ENCODE data around the gene MAGI1. TPM values are rescaled to one million over a fixed set of nuclear protein-coding genes. Genes with fewer than 3 reads are reported as not detected.
A peak's percentile ranks its signal among the peaks of the same experiment; 100 is the strongest.

Gene MAGI1
- total RNA-seq, 4 donors from 2014 or later: 17.2 to 40.8 (median 28.1) TPM

- H3K27ac ChIP-seq: peak overlapping the region in 2 of 4 donors; percentile 23 to 45
- TF ChIP-seq CTCF (IDR thresholded peaks at IDR 0.05): no peak
- no peak for TF ChIP-seq POLR2A (IDR thresholded peaks at IDR 0.05)
- TF ChIP-seq EP300 (IDR thresholded peaks at IDR 0.05): no peak
- TF ChIP-seq POLR2AphosphoS5 (IDR thresholded peaks at IDR 0.05): no peak
- no peak for ATAC-seq
- H3K9me3 ChIP-seq: no peaks in the 10 kb centered on the region
- H3K27me3 ChIP-seq: no peaks in the 10 kb centered on the region
- H3K36me3 ChIP-seq: no peaks in the 10 kb centered on the region
- peaks cover 0 to 10% (median 0%) of the 10 kb centered on the region in 3 donors for H3K4me1 ChIP-seq
- WGBS, 2 donors (ENCODE audit: low coverage in 1 of 2): 48 to 75% methylated on average over 6 of the region's 6 CpGs
- H3K4me3 ChIP-seq: no peak overlapping the region
Measured at GRCh38 chr3:65945953-65946352, 92.8 kb downstream of the MAGI1 start.

GRCh38 chr3:65945480-65945879 is 93.2 kb downstream of the MAGI1 start:
- TF ChIP-seq CTCF (IDR thresholded peaks at IDR 0.05): no peak
- no peak for TF ChIP-seq POLR2A (IDR thresholded peaks at IDR 0.05)
- TF ChIP-seq POLR2AphosphoS5 (IDR thresholded peaks at IDR 0.05): no peak
- TF ChIP-seq EP300 (IDR thresholded peaks at IDR 0.05): no peak
- Histone ChIP-seq H3K27ac (peak overlapping the region in 2 of 4 donors; percentile 22 to 23), H3K27me3 (no peaks in the 10 kb centered on the region), H3K4me3 (no peak overlapping the region), H3K4me1 (peaks cover 0 to 10% (median 0%) of the 10 kb centered on the region in 3 donors), H3K36me3 (no peaks in the 10 kb centered on the region), H3K9me3 (no peaks in the 10 kb centered on the region)
- no peak for ATAC-seq
- 85 to 93% methylated on average over 3 of the region's 3 CpGs for WGBS, 2 donors (ENCODE audit: low coverage in 1 of 2)

- Histone ChIP-seq H3K27ac (no peak overlapping the region), H3K4me1 (peaks cover 0 to 7% (median 0%) of the 10 kb centered on the region in 3 donors), H3K36me3 (no peaks in the 10 kb centered on the region), H3K27me3 (no peaks in the 10 kb centered on the region), H3K4me3 (no peak overlapping the region), H3K9me3 (no peaks in the 10 kb centered on the region)
- TF ChIP-seq POLR2AphosphoS5 (IDR thresholded peaks at IDR 0.05): no peak
- TF ChIP-seq CTCF (IDR thresholded peaks at IDR 0.05): no peak
- TF ChIP-seq POLR2A (IDR thresholded peaks at IDR 0.05): no peak
- TF ChIP-seq EP300 (IDR thresholded peaks at IDR 0.05): no peak
- ATAC-seq: no peak
- WGBS, 2 donors (ENCODE audit: low coverage in 1 of 2): 75 to 84% methylated on average over 3 to 4 of the region's 4 CpGs
Measured at GRCh38 chr3:65944252-65944651, 94.5 kb downstream of the MAGI1 start.

- ATAC-seq: no peak
- Histone ChIP-seq H3K4me3 (no peak overlapping the region), H3K4me1 (no peaks in the 10 kb centered on the region), H3K9me3 (no peaks in the 10 kb centered on the region), H3K27ac (no peak overlapping the region), H3K27me3 (no peaks in the 10 kb centered on the region), H3K36me3 (no peaks in the 10 kb centered on the region)
- no peak for TF ChIP-seq POLR2A (IDR thresholded peaks at IDR 0.05)
- TF ChIP-seq CTCF (IDR thresholded peaks at IDR 0.05): no peak
- no peak for TF ChIP-seq POLR2AphosphoS5 (IDR thresholded peaks at IDR 0.05)
- no peak for TF ChIP-seq EP300 (IDR thresholded peaks at IDR 0.05)
- WGBS, 2 donors (ENCODE audit: low coverage in 1 of 2): 72 to 100% methylated on average over 1 to 2 of the region's 2 CpGs
Measured at GRCh38 chr3:65939801-65940246, 98.9 kb downstream of the MAGI1 start.

GRCh38 chr3:65939184-65939583 is 99.5 kb downstream of the MAGI1 start:
- H3K4me3 ChIP-seq: no peak overlapping the region
- no peak overlapping the region for H3K27ac ChIP-seq
- no peaks in the 10 kb centered on the region for H3K36me3 ChIP-seq
- WGBS, 2 donors (ENCODE audit: low coverage in 1 of 2): 88 to 91% methylated on average over 2 of the region's 2 CpGs
- ATAC-seq: no peak
- TF ChIP-seq POLR2AphosphoS5 (IDR thresholded peaks at IDR 0.05) (no peak), POLR2A (IDR thresholded peaks at IDR 0.05) (no peak), EP300 (IDR thresholded peaks at IDR 0.05) (no peak), CTCF (IDR thresholded peaks at IDR 0.05) (no peak)
- H3K9me3 ChIP-seq: no peaks in the 10 kb centered on the region
- H3K4me1 ChIP-seq: no peaks in the 10 kb centered on the region
- H3K27me3 ChIP-seq: no peaks in the 10 kb centered on the region
